HepG2 (cell line): ENCODE results near the gene DAZAP1. TPM values are rescaled to one million over a fixed set of nuclear protein-coding genes. Genes with fewer than 3 reads are reported as not detected.

Source experiments
- ELF4 ChIP-seq: sonication (generic); formaldehyde crosslinking; IDR thresholded peaks from 2 replicates; pipeline ENCODE4 v1.5.0; 2020; ENCODE audit warnings: missing genetic modification reagents, mild to moderate bottlenecking, moderate library complexity, borderline replicate concordance
- GABPA ChIP-seq, 2 experiments: IDR thresholded peaks; 2 replicates each; pipeline ENCODE4 v1.6.1; 2011 to 2016; ENCODE audit warnings: low read depth in 2 of 2, low read length in 1 of 2, missing biosample characterization in 1 of 2, missing genetic modification characterization in 1 of 2
- PRDM15 ChIP-seq: sonication (generic); formaldehyde crosslinking; IDR thresholded peaks from 2 replicates; pipeline ENCODE4 v1.4.0; 2020; ENCODE audit warnings: missing genetic modification reagents
- SP2 ChIP-seq: sonication (generic); formaldehyde crosslinking; IDR thresholded peaks from 2 replicates; pipeline ENCODE4 v1.5.1; 2020; ENCODE audit warnings: mild to moderate bottlenecking, missing genetic modification reagents
- THRA ChIP-seq: sonication (generic); formaldehyde crosslinking; IDR thresholded peaks from 2 replicates; pipeline ENCODE4 v1.4.0; 2020; ENCODE audit warnings: missing genetic modification reagents, borderline replicate concordance
- TMF1 ChIP-seq: sonication (generic); formaldehyde crosslinking; IDR thresholded peaks from 2 replicates; pipeline ENCODE4 v1.8.1; 2022; ENCODE audit warnings: low read depth, missing genetic modification reagents
- ZBTB46 ChIP-seq: sonication (generic); formaldehyde crosslinking; IDR thresholded peaks from 2 replicates; pipeline ENCODE4 v1.4.0; 2020; ENCODE audit warnings: mild to moderate bottlenecking, missing genetic modification reagents, borderline replicate concordance
- ZNF18 ChIP-seq: sonication (generic); formaldehyde crosslinking; IDR thresholded peaks from 2 replicates; pipeline ENCODE4 v1.8.0; 2022; ENCODE audit warnings: mild to moderate bottlenecking, missing genetic modification reagents; ENCODE audit not compliant: insufficient replicate concordance
- ZNF333 ChIP-seq: sonication (generic); formaldehyde crosslinking; IDR thresholded peaks from 2 replicates; pipeline ENCODE4 v1.4.0; 2020; ENCODE audit warnings: mild to moderate bottlenecking, missing genetic modification reagents, borderline replicate concordance
- ZNF350 ChIP-seq: sonication (generic); formaldehyde crosslinking; IDR thresholded peaks from 2 replicates; pipeline ENCODE4 v1.4.0; 2020; ENCODE audit warnings: mild to moderate bottlenecking, low read depth, missing genetic modification reagents, borderline replicate concordance
- ZNF468 ChIP-seq: sonication (generic); formaldehyde crosslinking; IDR thresholded peaks from 2 replicates; pipeline ENCODE4 v1.8.0; 2022; ENCODE audit warnings: mild to moderate bottlenecking, moderate library complexity, missing genetic modification reagents
- ZNF574 ChIP-seq: sonication (generic); formaldehyde crosslinking; IDR thresholded peaks from 2 replicates; pipeline ENCODE4 v1.4.0; 2020; ENCODE audit warnings: missing genetic modification reagents
- ZNF615 ChIP-seq: sonication (generic); formaldehyde crosslinking; IDR thresholded peaks from 2 replicates; pipeline ENCODE4 v1.5.0; 2020; ENCODE audit warnings: mild to moderate bottlenecking, missing genetic modification reagents, borderline replicate concordance
- ZNF75D ChIP-seq: sonication (generic); formaldehyde crosslinking; IDR thresholded peaks from 2 replicates; pipeline ENCODE4 v1.8.1; 2023; ENCODE audit warnings: missing genetic modification reagents, mild to moderate bottlenecking, borderline replicate concordance
- ZNF790 ChIP-seq: sonication (generic); formaldehyde crosslinking; IDR thresholded peaks from 2 replicates; pipeline ENCODE4 v1.8.0; 2022; ENCODE audit warnings: missing genetic modification reagents, mild to moderate bottlenecking, borderline replicate concordance
- polyA plus RNA-seq, 8 experiments: library from polyadenylated mRNA; depleted of rRNA in 3 of 8; stranded (reverse) in 7 of 8; unstranded in 1 of 8; fragments of >200 nt; fragmentation: Illumina TruSeq in 4 of 8; extraction: Trizol in 4 of 8; gene quantifications; 2 replicates each; pipeline versions ENCODE4 v1.2.1 to v1.2.3, GENCODE V29; 2011 to 2016; ENCODE audit warnings: low read depth in 4 of 8, missing spikeins in 1 of 8, mixed read lengths in 1 of 8; ENCODE audit not compliant: insufficient read depth in 1 of 8
- total RNA-seq, 5 experiments: library from RNA; depleted of rRNA; stranded (reverse); fragments of >200 nt; fragmentation: Illumina TruSeq; extraction: Trizol; gene quantifications; 2 replicates each; pipeline ENCODE4 v1.2.3, GENCODE V29; 2016; ENCODE audit warnings: low read depth in 1 of 5

The DAZAP1 gene
- total and polyA plus RNA-seq, 2 of the 13 experiments (the other 11 are each of a cell fraction or from before 2014, with no cell fraction given) = 63.3 to 79.2 TPM

GRCh38 chr19:1478934-1479707, 71.7 kb downstream of the DAZAP1 start, which contains the start of gene C19orf25 (continued):
- TF ChIP-seq ZNF574 = peak; percentile 84
- TF ChIP-seq THRA (CRISPR knock-in tag) = no peak; the same call in 1 of the 2 replicates
- TF ChIP-seq SP2 (CRISPR knock-in tag) = peak; percentile 87
- no peak for TF ChIP-seq TMF1 (CRISPR knock-in tag)
- no peak for TF ChIP-seq PRDM15 (CRISPR knock-in tag)
- TF ChIP-seq ZNF333 (CRISPR knock-in tag) = 0 out of 2 replicates have a peak, but pooled peaks have one; percentile 33
- TF ChIP-seq ZBTB46 (CRISPR knock-in tag) = no peak
- peak; percentile 71; the same call in 1 of the 2 replicates for TF ChIP-seq ZNF615 (CRISPR knock-in tag)
- TF ChIP-seq GABPA (IDR thresholded peaks at IDR 0.05; ENCODE audit: low read depth, low read length) = peak; percentile 83
- peak; percentile 94 for TF ChIP-seq GABPA (CRISPR knock-in tag; IDR thresholded peaks at IDR 0.05; ENCODE audit: low read depth)
- peak; percentile 28; the same call in 1 of the 2 replicates for TF ChIP-seq ZNF790 (CRISPR knock-in tag)
- TF ChIP-seq ZNF18 = no peak
- TF ChIP-seq ZNF350 = peak; percentile 75; the same call in 1 of the 2 replicates
- 0 out of 2 replicates have a peak, but pooled peaks have one; percentile 38 for TF ChIP-seq ZNF75D
- TF ChIP-seq ZNF468 = no peak
- peak; percentile 74; the same call in 1 of the 2 replicates for TF ChIP-seq ELF4 (CRISPR knock-in tag)
